Measurements from ENCODE around the gene SIX5.
A peak's percentile ranks its signal among the peaks of the same experiment; 100 is the strongest.

Gene SIX5

GRCh38 chr19:45792470-45793177 is 23.6 kb upstream of the SIX5 start, which contains the start of gene DMWD:
Gene DMWD (minus strand): TSS chr19:45792845. CDS start chr19:45792756, 89 bp downstream.
- peak; percentile 100 for DNase-seq

- DNase-seq = no peak
These were observed 22.9 kb upstream of the SIX5 start for GRCh38 chr19:45791744-45792469.

- DNase-seq = no peak
These were observed 21.9 kb upstream of the SIX5 start for GRCh38 chr19:45790942-45791341.

GRCh38 chr19:45789035-45789786 is 20.2 kb upstream of the SIX5 start:
- no peak for DNase-seq

- DNase-seq = no peak
These were observed 17.5 kb upstream of the SIX5 start for GRCh38 chr19:45786533-45786894.

- no peak for DNase-seq
These were observed 16.9 kb upstream of the SIX5 start for GRCh38 chr19:45785781-45786532.

GRCh38 chr19:45785097-45785496 is 16.0 kb upstream of the SIX5 start:
- DNase-seq = no peak

- no peak for DNase-seq
These were observed 15.0 kb upstream of the SIX5 start for GRCh38 chr19:45784096-45784495.

- DNase-seq = no peak
These were observed 14.1 kb upstream of the SIX5 start for GRCh38 chr19:45782820-45783785.

GRCh38 chr19:45782162-45782691 is 13.2 kb upstream of the SIX5 start, which contains the start of gene DMPK:
Gene DMPK (minus strand): TSS chr19:45782490. CDS start chr19:45782352, 138 bp downstream.
- no peak for DNase-seq

- DNase-seq = no peak
These were observed 12.4 kb upstream of the SIX5 start for GRCh38 chr19:45781214-45782161.

GRCh38 chr19:45780448-45781213 is 11.6 kb upstream of the SIX5 start:
- no peak for DNase-seq

GRCh38 chr19:45780146-45780447 is 11.0 kb upstream of the SIX5 start:
- no peak for DNase-seq

GRCh38 chr19:45779231-45780145 is 10.4 kb upstream of the SIX5 start:
- peak; percentile 87 for DNase-seq

- no peak for DNase-seq
These were observed 9.1 kb upstream of the SIX5 start for GRCh38 chr19:45778010-45778661.

- no peak for DNase-seq
These were observed 8.4 kb upstream of the SIX5 start for GRCh38 chr19:45777395-45777961.

GRCh38 chr19:45774765-45775164 is 5.7 kb upstream of the SIX5 start:
- DNase-seq = no peak

GRCh38 chr19:45773384-45773783 is 4.3 kb upstream of the SIX5 start:
- DNase-seq = no peak
